ENCODE results near the gene C5.

The C5 gene

DNA sequence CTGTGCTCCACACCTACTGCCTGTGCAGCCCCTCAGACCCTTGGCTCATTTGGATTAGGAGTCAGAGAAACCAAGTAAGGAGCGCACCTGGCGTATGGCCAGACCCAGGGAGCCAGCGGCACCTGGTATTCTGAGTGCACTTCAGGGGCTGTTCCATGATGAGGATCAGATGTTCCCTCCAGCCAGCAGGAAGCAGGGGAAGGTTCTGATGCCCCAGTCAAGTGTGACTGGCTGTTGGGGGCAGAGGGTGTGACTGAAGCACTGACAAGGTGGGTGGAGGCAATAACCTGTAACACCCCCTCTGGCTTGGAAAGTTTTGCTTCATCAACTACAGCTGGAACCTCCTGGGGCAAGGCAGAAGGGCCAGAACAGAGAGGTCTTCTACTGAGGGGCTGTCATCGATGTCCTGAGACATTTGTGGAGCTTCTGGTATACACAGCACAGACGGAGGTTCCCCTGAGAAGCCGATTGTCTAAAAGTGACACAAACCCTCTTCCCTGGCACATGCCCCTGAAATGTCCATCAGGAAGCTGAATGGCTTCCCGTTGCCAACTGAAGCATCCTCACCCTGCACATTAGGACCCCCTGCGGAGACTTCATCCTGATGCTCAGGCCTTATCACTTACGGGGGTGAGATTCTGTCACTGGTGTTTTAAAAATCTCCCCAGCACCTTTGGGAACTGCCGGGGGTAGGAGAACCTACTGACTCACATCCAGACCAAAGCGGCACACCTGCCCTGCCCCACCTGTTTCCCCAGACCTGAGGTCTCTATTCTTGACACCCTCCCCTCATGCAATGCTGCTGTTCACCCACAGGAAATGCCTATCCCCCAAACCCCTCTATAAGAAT lies 144.5 kb downstream of the C5 start:
- no peak for DNase-seq (ENCODE audit: low read depth)

DNA sequence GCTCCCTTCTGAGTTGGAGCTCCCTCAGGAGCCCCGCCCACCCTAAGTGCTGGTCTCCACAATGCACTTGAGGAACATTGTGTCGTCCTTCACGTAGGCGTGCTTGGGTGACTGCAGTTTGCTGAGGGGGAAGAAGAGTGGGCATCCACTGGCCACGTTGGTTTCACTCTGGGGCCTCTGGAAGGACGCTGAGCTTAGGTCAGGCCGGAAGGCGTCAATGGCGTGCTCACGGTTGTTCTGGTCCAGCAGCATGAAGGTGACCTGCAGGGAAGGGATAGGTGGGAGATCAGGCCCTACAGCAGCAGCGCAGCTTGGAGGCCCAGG lies 145.1 kb downstream of the C5 start:
- no peak for DNase-seq (ENCODE audit: low read depth)

DNA sequence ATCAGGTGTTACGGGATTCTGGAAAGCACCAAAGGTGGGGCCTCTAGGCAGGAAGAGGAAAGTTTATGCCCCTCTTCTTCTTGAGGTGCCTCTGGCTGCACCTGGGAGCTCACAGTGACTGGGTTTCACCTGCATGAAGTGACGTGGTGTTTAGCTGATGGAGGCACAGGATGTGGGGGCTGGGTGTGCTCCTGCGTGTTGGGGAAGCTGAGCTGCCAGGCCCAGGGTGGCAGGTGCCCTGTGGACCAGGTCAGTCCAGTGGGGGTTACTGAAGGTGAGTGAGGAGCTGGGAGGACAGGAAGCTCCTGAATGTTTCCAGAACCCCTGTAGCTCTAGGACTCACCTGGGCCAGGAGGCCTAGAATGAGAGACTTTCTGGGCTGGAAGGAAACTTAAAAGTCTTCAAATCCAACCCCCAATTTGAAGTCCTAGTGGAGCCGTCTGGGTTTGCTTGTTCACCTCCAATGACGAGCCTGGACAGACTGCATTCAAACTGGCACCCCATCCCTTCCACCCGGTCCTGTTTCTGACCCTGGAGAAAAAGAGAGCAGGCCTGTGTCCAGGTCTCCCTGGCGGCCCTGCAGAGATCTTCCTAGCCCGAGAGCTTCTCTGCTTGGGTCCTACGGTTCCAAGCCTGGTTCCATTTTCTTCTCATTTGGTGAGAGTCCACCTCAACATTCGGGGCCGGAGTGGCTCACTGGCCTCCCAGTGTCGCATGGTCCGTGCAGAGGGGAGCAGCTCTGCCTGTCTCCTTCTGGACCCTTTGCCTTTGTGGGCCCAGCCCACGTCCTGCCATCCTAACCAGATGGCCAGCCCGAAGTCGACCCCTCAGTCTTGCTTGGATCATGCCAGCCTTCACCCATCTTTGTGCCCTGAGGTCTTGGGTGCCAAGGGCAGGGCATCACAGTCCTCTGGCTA lies 145.8 kb downstream of the C5 start:
- no peak for DNase-seq (ENCODE audit: low read depth)

DNA sequence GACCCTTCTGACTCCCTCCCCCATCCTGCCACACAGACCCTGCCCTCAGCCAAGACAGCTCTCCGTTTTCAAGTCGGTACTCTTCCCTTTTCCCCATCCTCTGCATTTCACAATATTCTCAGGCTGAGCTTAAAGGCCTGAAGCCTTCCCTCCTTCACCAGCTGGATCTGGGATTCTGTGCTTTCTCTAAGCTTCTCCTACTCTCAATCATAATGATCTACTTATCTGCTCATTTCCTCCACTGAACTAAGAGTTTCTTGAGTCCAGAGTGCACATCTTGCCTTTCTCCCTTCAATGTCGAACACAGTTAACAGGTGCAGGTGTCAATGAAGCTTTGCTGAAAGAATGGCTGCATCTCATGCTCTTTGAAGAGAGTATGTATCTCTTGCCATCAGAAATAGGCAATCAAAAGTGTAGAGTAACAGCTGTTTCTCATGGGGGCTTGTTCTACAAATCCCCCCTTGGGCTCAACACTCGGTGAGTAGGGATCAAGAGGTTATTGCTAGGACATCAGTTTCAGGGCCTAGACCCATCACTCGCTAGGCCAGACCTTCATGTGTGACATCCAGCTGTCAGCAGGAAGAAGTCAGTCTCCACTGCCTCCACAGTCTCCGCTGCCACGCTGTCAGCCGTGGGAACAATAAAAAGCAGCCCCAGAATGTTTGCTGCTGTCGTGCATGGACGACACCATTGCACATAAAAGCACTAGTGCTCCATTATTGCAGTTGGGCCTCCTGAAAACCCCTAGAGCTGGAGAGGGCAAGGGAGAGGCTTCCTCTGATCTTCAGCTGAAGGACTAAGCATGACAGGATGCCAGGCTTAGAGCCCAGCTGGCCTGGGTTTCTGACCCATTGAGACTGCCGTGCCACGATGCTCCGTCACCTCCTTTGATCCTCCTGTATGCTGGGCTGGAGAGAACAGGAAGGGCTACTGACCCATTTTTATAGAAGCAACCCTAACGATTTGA lies 147.2 kb downstream of the C5 start:
- DNase-seq (ENCODE audit: low read depth) = no peak
